DMS 273 (cell line): Measurements from ENCODE around the gene CLCN7.

Experiments used
- DNase-seq: peaks from one replicate; lab custom pipeline; 2025; ENCODE audit not compliant: unreplicated experiment; lab: John Stamatoyannopoulos, UW

CLCN7 gene

DNA sequence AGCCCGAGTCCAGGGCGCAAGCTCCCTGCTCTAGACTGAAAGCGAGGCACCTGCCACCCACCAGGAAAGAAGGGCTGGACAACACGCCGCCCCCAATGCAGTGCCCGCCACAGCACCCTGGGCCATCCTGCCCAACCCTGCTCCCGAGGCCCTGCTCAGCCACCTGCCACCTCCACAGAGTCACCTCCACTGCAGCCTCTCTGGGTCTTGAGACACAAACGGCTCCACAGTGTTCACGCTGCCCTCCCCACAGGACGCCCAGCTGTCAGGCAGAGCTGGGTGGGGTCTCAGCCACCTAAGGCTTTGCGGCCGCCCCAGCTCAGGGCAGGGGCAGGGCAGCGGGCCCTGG is 9.3 kb downstream of the CLCN7 start:
- no peak for DNase-seq

DNA sequence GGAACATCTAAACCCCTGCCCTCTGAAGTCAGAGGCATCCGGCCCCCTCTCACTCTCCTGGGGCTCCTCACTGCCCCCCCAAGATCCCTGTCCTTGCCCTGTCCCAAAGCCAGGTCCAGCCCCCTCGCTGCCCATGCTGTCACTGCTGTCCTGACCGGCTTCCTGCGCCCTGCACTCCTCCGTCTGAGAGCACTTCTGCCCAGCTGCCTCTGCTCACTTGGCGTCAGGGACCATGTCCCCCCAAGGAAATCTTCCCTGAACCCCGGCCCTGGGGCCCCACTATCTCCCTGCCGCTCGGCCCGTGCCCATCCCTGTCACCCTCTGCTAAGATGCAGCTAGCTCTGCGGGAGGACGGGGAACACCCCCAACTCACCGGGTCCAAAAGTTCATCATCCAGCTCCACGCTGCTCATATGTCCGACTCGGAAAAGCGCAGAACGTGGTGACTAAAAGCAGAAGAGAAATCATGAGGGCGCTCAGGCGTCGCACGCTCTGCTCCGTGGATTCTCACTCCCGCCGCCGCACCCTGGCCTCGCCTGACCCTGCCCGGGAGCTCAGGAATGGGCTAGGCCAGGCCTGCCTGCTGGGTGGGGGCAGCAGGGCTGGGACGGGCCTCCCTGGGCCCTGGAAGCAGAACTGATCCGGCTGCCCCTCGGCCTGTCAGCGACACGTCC is 9.8 kb downstream of the CLCN7 start:
- no peak for DNase-seq

DNA sequence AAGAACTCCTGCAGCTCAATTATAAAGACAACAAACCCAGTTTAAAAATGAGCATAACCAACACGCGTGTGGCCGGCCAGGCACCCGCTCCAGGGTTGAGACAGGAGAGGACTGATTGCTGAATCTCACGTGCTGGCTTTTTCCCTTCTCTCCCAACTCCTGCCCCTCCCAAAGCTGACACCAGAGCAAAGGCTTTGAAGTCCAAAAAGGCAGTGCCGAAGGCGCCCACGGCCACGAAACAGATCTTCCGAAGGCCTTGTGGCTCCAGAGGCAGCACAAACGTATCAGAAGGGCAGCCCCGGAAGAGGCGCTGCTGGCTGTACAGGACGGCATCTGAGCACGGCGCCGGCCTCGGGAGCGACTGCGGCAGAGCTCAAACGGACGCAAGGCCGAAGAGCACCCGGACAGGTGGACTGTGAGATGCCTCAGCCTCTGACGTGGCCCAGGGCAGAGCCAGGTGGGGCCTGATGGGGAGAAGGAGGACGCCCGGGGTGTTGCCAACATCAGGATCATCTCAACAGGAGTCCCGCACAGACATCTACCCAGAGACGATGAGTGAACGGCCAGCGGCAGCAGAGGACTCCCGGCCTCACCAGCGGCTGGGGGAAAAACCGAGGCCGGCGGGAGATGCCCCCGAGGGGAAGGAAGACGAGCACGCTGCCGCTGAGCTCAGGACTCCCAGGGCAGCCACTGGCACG is 10.5 kb downstream of the CLCN7 start:
- no peak for DNase-seq

DNA sequence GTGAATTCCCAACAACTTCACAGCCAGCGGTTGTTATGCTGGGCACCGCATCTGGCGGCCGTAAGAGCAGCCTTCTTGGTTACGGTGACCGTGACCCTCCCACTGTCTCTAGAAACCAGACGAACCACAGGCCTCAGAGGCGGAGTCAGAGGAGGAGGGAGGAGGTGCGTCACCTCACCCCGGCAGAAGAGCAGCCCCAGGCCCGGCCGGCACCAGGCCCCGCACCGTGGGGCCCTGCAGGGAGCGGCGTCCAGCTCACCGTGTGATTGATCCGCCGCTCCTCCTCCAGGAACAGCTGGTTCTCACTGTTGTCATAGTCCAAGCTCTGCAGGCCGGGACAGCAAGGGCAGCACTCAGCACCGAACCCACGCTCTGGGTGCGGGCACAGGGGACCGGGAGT is 13.7 kb downstream of the CLCN7 start:
- no peak for DNase-seq

DNA sequence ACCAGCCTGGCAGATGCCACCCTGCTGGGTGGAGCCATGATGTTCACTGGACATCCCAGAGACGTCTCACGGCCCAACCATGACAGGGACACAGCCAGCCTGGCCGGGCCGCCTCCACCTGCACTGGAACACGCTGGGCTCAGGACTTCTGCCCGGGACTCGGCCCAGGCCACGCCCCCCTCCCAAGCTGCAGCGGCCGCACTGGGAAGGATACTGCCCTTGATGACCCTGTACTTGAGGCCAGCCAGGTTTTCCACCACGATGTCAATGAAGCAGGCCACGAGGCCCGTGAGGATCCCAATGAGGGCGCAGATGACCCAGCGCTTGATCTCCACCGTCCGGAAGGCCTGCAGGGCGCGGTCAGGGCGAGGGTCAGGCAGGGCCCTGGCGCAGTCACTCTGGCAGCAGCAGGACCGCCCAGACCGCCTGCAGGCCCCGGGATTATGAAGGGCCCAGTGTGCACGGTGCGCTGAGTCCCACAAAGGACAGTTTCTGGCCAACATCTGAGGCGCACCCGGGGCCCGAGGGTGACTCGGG is 14.2 kb downstream of the CLCN7 start:
- DNase-seq = no peak

DNA sequence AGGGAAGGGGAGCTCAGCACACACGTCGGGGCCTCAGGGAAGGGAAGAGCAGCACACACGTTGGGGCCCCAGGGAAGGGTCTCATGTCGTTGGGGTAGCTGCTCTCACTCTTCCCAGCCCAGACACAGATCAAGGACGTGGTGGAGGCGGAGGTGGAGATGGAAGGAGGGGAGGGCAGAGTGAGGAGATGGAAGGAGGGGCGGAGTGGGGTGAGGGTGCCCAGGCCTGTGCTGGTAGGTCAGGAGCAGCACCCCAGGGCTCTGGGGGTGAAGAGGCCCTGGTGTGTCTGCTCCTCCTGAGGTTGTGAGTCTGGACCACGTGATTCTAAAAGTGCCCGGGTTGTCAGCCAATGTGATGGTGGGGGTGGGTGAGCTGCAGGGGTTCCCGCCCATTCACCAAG is 14.9 kb downstream of the CLCN7 start:
- DNase-seq = no peak

DNA sequence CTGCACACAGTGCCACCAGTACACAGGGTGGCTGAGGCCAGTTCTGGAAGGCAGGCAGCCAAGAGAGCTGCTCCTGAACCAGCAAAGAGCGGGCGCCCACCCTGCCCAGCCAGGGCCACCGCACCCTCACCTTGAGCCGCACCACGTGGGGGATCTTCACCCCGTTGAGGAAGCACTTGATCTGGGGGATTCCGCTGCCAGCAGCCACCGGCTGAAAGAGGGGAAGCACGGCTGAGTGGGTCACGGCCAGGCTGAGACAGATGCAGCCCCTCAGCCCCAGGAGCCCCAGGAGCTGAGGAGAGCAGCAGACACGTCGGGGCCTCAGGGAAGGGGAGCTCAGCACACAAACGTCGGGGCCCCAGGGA is 15.9 kb downstream of the CLCN7 start:
- no peak for DNase-seq

DNA sequence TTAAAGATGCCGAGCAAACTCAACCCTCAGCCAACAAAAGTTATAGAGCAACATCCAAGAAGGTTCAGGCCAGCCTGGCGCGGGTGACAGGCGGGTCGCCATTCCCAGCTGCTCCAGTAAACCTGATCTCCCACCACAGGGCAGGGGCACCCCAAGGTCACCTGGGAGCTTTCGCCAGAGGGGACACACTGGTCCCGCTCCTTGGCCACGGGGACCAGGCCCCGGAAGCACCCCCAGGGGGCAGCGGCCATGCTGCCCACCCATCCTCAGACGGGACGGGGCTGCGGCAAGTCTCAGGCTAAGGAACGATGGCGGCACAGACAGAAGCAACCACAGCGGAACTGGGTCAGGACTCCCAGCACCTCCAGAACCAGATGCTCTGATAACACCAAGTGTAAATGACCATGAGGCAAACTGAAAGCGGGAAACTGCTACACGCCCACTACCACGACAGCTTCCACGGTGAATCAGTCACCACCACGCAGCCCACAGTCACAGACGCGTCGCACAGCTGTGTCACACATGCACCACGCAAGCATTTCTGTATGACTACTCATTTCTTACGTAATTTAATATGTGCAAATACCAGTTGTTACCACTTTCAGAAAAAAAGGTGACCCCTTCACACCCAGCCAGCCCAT is 16.4 kb downstream of the CLCN7 start:
- DNase-seq = no peak

DNA sequence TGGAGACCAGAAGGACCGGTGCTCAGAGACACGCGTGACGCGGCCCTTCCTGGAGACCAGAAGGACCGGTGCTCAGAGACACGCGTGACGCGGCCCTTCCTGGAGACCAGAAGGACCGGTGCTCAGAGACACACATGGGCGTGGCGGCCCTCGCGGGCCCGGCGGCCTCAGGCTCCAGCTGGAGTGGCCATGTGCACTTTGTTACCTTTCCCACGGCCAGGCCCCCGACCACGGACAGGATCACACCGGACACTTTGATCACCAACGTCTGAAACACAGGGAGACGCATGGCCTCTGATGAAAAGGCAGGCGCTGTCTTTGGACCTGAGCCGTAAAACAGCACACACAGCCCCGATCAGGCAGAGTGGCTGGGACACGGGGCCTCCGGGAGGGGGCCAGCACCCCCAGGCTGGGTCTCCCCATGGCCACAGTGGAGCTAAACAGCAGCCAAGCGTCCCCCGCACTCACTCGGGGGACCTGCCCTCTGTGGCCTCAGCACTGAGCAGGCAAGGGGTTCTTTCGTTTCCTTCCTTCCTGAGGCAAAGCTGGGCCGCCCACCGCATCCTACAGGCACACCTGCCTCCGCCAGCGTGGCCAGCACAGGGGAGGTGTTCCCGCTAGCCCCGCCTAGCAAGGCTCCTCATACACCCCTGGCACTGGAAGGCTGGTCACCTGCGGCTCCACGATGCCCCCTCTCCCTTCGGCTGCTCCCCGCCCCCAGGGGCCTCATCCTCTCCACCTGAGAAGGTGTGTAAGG is 17.2 kb downstream of the CLCN7 start:
- DNase-seq = no peak

DNA sequence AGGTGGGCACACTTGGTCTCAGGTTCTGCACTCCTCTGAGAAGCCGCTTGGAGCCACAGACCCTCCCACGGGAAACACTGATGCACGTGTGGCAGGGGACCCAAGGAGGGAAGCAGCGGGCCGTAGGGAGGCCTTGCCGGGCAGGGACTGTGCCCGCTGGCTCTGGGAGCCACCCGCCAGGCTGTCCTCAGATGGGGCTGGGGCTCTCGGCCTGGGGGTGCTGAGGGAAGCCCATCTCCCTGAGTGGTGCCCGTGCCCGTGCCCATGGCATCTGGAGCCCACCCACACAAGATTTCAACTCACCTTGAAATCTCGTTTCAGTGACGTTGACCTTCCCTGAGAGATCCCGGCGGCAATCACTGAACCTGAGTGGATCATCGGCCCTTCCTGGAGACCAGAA is 17.9 kb downstream of the CLCN7 start:
- no peak for DNase-seq

DNA sequence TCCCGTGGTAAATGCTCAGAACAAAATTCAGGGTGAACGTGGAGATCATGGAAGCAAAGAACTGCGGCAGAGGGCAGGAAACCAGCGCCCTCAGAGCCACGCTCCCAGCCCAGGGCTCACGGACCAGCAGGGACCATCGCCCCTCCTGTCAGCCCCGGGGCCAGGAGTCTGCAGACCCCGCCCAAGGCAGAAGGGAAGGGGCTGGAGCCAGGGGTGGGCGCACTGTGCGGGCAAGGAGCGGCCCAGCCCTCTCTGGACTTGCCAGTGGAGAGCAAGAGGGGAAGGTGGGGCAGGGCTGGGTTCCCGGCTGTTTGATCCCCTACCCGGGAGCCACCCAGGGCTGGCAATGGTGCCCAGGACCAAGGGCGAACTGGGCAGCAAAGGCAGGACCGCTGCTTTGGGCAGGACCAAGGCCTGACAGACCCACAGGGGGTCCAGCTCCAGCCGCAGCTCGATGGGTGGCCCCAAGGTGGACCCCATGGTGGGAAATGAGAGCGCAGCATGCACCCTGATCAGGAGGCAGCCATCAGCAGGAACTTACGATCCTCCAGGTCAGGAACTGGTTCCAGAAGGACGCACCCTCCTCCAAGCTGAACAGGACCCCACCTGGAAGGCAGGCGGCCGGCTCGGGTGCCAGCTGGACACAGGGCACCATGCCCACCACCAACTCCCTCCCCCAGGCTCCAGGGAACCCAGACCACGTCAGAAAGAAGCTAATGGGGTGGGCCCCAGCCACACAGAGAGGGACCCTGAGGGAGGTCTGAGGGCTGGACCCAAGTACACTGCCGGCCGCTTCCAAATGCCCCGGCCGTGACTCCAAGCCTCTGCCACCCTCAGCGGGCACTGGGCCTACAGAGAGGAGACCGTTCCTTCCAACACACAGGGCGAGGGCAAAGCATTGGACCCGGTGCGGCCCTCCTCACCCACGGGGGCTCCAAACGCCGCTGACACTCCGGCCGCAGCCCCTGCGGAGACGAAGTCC is 19.3 kb downstream of the CLCN7 start:
- DNase-seq = no peak

DNA sequence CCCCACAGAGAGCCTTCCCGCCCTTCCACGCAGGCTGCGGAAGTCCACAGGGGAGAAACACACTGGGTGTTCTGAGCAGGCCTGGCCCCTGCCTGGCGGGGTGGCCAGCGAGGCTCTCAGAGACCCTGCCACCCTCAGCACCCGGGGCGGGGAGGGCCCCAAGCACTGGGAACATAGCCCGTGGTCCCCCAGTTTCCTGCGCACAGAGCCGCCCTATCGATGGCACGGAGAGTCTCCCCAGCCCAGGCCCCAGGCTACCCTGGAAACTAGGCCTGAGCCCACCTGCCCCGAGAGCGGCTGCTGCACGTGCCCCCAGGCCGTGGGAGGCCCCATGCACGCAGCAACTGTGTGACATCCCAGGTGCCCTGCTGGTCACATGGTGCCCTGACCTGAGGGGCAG is 20.3 kb downstream of the CLCN7 start:
- no peak for DNase-seq

DNA sequence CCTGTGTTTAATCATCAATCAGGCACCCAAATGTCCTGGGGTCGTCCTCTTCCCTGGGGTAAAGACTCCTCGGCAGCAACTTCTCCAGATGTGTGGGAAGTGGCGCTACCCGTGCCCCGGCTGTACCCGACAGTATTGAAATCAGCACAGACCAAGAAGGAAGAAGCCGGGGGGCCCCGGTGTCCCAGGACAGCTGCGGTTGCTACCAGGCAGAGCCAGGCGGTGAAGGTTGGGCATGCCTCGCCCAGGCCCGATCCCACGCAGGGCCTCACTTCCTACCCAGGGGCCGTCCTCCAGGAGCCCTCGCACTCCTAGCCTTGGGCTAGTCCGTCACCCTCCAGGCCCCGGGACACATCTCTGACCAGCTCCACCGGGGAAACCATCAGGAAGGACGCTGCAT is 21.5 kb downstream of the CLCN7 start:
- DNase-seq = no peak

DNA sequence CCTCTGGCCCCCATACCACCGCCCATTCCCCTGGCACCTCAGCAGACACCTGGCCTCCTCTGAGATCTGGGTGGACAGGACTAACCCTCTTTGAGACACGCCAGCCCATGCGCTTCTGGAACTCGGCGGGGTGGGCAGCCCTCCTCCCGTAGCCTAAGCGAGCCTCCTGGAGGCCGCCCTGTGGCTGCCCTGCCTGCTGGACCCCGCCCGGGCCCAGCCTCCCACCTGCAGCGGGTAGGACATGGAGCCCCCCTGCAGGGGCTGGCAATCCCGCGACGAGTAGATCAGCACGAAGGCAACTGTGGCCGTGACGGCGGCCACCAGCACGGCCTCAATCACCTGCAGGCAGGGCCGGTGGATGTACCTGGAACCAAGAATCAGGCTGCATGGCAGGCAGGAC is 22.3 kb downstream of the CLCN7 start:
- DNase-seq = no peak

DNA sequence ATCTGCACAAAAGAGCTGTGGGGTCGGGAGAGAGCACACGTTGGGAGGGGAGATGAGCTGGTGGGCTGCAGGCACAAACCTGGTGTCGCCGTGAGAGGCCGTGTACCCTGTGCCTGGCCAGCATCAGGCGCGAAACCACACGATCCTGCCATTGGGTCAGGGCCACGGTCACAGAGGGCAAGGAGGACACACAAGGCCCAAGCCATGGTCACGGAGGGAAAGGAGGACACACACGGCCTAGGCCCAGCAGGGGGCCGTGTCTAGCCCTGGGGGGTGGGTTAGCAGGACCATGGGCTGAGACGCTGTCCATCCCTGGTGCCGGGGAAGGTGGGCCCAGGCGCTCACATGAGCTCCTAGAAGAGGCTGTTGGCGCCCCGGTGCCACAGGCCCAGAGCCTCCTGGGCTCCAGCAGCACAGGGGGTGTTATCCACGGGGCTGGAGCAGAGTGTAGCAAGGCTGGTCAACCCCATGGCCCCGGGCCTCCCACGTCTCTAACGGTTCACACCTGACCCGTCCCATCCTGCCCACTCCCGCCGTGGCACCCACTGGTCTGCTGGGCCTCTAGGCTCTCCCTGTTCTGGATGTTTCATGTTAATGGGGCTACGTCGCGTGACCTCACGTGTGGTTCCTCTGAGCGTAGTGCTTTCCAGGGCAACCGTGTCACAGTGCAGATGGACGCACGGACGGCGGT is 23.0 kb downstream of the CLCN7 start:
- no peak for DNase-seq

DNA sequence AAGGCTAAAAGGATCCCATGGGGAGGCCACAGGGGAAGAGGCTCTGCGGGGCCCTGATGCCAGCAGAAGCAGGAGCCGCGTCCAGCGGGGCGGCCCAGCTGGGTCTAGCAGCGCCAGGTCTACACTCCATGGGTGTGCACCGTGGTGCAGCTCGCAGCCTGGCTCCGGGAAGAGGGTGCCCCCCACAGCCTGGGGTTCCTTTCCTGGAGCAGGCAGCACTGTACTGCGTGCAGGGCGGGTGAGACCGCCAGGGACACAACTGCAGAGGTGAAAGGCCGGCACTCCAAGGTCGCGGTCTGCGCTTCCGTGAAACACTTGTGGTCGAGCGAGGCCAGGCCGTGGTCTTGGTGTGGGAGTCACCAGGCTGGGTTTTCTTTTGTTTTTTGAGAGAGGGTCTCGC is 24.0 kb downstream of the CLCN7 start:
- no peak for DNase-seq

DNA sequence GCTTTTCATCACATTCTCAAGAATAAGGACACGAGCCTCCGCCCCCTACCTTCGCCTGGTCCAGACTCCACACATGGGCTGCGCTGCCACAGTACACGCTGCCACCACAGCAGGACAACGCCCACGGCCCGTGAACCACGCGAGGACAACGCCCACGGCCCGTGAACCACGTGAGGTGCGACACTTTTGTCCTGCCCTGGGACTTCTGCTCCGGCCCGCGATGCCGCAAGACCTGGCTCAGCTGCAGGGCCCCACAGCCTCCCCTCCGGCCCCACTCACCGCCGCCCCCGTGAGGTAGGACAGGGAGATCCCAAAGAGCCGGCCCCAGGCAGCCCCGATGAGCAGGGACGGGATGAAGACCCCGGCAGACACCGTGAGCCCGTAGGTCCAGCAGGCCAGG is 24.6 kb downstream of the CLCN7 start:
- DNase-seq = no peak

DNA sequence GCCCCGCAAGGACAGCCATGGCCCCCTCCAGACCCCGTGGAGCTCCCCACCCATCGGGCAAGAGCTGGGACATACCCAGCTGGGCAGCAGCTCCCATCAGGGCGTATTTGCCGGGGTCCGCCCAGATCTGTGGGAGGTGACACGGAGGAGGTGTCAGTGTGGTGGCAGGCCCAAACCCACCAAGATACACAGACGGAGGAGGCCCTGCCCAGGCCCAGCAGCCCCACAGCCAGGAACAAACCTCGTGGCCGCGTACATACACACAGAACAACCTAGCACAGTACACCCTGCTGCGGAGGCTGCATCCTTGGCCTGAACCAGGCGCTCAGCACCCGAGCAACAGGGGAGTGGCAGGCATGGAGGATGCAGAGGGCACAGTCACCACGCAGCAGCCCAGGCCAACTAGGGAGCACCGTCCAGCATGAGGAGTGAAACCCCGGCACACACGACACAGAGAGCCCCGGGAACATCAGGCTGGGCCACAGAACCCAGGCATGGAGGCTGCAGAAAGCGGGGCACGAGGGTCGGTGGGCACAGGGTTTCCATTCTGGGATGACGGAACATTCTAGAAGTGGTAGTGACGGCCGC is 25.5 kb downstream of the CLCN7 start:
- no peak for DNase-seq

DNA sequence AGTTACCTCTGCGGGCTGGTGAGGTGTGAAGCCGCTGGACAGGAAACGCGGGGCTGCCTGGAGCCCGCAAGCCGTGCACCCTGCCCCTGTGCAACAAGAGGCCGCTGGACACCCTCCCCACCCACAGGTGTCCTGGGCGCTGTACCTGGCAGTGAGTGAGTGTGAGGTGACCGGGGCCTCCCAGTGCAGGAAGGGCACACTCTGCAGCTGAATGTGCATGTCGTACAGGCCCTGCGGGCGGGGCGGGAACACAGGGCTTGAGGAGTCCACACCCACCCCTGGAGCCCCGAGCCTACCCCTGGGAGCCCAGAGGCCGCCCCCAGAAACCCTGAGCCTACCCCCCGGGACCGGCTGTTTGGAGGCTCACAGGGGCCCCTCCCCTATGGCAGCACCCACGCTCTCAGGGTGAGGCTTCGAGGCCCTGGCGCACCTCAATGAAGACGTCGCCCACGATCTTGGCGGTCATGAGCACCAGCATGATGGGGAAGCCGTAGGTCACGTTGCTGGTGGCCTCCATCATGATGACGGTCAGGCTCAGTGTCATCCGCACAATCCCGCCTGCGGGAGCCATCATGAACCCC is 26.2 kb downstream of the CLCN7 start:
- no peak for DNase-seq
